ENCODE results near the gene PRKN.

Gene PRKN

DNA sequence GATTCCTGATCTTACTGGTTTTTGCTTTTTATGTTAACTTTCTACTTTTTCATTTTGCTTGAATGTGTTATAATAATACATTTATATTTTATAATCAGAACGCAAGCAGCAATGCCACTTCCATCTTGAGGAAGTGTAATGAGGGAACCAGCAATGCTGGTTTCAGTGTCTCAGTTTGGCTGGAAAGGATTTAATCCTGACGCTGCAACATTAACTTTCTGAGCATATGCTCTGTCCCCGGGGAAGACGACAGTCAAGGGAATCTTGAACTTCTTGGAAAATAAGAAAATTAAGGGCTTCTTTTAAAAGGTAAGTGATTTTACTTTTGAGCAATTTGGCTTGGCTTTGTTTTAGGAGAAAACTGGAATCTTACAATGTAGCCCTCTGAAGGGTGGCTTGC is 1248.2 kb downstream of the PRKN start:
- no peaks in the 10 kb centered on the region for H3K27me3 ChIP-seq (ENCODE audit: insufficient read depth, low read depth, severe bottlenecking)
- no peak overlapping the region for H3K4me3 ChIP-seq (ENCODE audit: low read depth, low read length)
- H3K27ac ChIP-seq, result no peak overlapping the region
- no peak for DNase-seq
- no peaks in the 10 kb centered on the region for H3K36me3 ChIP-seq
- TF ChIP-seq, protein P1, sequence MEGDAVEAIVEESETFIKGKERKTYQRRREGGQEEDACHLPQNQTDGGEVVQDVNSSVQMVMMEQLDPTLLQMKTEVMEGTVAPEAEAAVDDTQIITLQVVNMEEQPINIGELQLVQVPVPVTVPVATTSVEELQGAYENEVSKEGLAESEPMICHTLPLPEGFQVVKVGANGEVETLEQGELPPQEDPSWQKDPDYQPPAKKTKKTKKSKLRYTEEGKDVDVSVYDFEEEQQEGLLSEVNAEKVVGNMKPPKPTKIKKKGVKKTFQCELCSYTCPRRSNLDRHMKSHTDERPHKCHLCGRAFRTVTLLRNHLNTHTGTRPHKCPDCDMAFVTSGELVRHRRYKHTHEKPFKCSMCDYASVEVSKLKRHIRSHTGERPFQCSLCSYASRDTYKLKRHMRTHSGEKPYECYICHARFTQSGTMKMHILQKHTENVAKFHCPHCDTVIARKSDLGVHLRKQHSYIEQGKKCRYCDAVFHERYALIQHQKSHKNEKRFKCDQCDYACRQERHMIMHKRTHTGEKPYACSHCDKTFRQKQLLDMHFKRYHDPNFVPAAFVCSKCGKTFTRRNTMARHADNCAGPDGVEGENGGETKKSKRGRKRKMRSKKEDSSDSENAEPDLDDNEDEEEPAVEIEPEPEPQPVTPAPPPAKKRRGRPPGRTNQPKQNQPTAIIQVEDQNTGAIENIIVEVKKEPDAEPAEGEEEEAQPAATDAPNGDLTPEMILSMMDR (IDR thresholded peaks at IDR 0.05; ENCODE audit: low read depth, low read length), result no peak
- H3K9me3 ChIP-seq (ENCODE audit: severe bottlenecking), result no peaks in the 10 kb centered on the region

DNA sequence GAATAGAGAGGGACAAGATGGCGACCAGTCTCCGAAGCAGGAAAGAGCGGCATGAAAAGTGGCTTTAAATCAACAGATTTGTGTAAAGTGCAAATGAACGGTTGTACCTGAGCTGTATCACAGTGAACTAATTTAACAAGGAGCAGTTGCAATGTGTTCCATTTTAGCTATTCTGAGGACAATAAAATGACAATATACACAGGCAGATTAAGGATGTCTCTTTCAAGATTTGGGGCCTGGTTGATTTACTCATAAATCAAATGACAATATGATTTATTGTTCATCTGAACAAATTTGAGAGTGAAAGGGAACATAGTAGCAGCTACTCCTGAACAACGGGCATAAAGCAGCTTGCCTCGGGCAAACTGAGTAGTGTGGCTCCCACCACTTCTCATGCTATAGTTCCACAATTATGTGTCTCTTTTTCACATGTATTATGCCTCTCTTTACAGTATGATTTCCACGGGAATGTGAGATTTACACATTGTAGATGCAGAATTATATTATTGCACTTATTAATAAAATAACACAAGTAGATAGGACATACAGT is 1249.6 kb downstream of the PRKN start:
- TF ChIP-seq, protein P1 (IDR thresholded peaks at IDR 0.05; ENCODE audit: low read depth, low read length), result no peak
- Histone ChIP-seq H3K27ac (no peak overlapping the region), H3K4me3 (ENCODE audit: low read depth, low read length) (no peak overlapping the region), H3K36me3 (no peaks in the 10 kb centered on the region), H3K9me3 (ENCODE audit: severe bottlenecking) (no peaks in the 10 kb centered on the region), H3K27me3 (ENCODE audit: insufficient read depth, low read depth, severe bottlenecking) (no peaks in the 10 kb centered on the region)
- no peak for DNase-seq

DNA sequence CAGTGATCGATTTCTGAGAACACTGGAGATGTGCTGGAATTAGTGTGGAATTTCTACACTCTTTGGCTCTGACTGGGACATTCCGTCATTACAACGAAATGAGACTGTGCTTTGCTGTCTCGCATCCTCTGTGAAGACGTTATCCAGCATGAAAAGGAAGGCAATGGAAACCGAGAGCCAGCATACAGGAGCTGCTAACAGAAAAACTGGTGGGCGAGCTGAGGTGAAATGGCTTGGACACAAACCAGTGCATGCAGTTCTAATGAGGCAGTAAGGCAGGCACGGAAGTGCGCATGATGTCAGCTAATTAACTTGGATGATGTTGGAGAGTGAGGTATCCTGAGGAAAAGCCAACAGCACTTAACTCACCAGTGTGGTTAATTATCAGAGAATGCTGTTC is 1250.9 kb downstream of the PRKN start:
- no peak overlapping the region for H3K4me3 ChIP-seq (ENCODE audit: low read depth, low read length)
- no peak overlapping the region for H3K27ac ChIP-seq
- TF ChIP-seq, protein P1 (IDR thresholded peaks at IDR 0.05; ENCODE audit: low read depth, low read length), result no peak
- no peak for DNase-seq
- H3K9me3 ChIP-seq (ENCODE audit: severe bottlenecking), result no peaks in the 10 kb centered on the region
- H3K27me3 ChIP-seq (ENCODE audit: insufficient read depth, low read depth, severe bottlenecking), result no peaks in the 10 kb centered on the region
- no peaks in the 10 kb centered on the region for H3K36me3 ChIP-seq

DNA sequence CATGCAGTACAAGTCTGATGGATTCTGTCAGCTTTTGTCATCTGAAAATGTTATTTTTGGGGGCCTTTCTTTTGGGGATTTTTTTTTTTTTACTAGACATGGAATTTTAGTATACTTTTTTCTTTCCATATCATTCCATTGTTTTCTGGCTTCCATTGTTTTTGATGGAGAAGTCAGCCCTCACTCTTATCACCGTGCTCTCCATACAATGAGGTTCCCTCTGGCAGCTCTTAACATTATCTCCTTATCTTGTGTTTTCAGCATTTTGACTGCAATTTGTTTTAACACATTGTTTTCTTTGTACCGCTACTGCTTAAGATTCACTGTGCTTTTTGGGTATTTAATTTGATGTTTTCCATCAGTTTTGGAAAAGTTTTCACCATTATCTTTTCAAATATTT is 1262.2 kb downstream of the PRKN start:
- DNase-seq, result no peak
- TF ChIP-seq, protein P1 (IDR thresholded peaks at IDR 0.05; ENCODE audit: low read depth, low read length), result no peak
- H3K27ac ChIP-seq, result no peak overlapping the region
- no peaks in the 10 kb centered on the region for H3K36me3 ChIP-seq
- H3K27me3 ChIP-seq (ENCODE audit: insufficient read depth, low read depth, severe bottlenecking), result no peaks in the 10 kb centered on the region
- H3K9me3 ChIP-seq (ENCODE audit: severe bottlenecking), result no peaks in the 10 kb centered on the region
- H3K4me3 ChIP-seq (ENCODE audit: low read depth, low read length), result no peak overlapping the region

DNA sequence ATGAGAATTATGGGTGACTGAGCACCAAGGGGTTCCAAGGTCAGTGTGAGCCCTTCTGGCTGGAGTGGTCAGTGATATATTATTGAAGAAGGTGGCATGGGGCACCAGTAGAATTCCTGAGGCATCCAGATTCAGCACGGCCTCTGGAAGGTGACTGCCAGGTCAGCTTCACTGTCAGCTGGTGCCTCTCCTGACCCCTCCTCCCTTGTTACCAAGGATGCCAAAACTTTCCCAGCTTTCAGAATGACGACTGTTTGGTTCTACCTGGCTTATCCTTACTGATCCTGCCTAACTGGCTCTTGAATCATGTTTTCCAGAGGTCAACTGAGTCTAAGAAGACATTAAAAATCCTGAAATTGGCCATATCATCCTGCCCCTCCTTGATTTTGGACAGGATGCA is 1264.5 kb downstream of the PRKN start:
- H3K9me3 ChIP-seq (ENCODE audit: severe bottlenecking), result no peaks in the 10 kb centered on the region
- no peaks in the 10 kb centered on the region for H3K36me3 ChIP-seq
- TF ChIP-seq, protein P1 (IDR thresholded peaks at IDR 0.05; ENCODE audit: low read depth, low read length), result no peak
- DNase-seq, result no peak
- no peaks in the 10 kb centered on the region for H3K27me3 ChIP-seq (ENCODE audit: insufficient read depth, low read depth, severe bottlenecking)
- no peak overlapping the region for H3K27ac ChIP-seq
- no peak overlapping the region for H3K4me3 ChIP-seq (ENCODE audit: low read depth, low read length)

DNA sequence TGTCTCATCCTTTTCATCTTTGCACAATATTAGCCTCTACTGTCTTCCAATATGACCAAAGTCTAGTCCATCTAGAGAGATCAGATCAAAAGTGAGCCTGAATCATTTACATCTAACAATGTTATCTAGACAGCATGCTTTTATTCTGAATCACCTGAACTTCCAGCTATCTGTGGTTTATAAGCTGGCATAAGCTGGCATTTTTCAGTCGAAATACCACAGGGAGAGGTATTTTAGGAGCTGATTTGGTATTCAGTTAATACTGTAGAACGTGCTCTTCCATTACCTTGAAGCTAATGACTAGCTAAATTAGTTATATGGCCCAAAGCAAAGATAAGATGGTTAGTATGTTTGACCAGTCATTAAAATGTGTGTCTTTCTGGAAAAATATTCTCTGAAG is 1265.4 kb downstream of the PRKN start:
- no peaks in the 10 kb centered on the region for H3K27me3 ChIP-seq (ENCODE audit: insufficient read depth, low read depth, severe bottlenecking)
- no peak for DNase-seq
- TF ChIP-seq, protein P1 (IDR thresholded peaks at IDR 0.05; ENCODE audit: low read depth, low read length), result no peak
- no peaks in the 10 kb centered on the region for H3K9me3 ChIP-seq (ENCODE audit: severe bottlenecking)
- no peak overlapping the region for H3K4me3 ChIP-seq (ENCODE audit: low read depth, low read length)
- no peaks in the 10 kb centered on the region for H3K36me3 ChIP-seq
- no peak overlapping the region for H3K27ac ChIP-seq
